Panc1 (cell line): ENCODE measurements around the gene SCAF4. TPM values are rescaled to one million over a fixed set of nuclear protein-coding genes. Genes with fewer than 3 reads are reported as not detected.

Experiments
- ATAC-seq: fragments of 200-7000 bp; cut with Tn5 transposase; 2 replicates; pipeline ENCODE4 v1.9.1; 2020; ENCODE audit warnings: mild to moderate bottlenecking, moderate library complexity
- BruUV-seq: library from RNA; stranded (reverse); fragments of 400-500 nt; replicated peaks from 2 replicates; lab custom pipeline; 2021; lab: Mats Ljungman, UMichigan
- CTCF ChIA-PET: fragments of 300-600 bp; sonication (Branson Sonifier 250); formaldehyde crosslinking; loops from one replicate; lab custom pipeline; 2022; ENCODE audit warnings: antibody characterized with exemption; lab: Charles Lee
- POLR2A ChIA-PET: fragments of 300-600 bp; sonication (Branson Sonifier 250); formaldehyde crosslinking; loops from one replicate; lab custom pipeline; 2022; ENCODE audit warnings: antibody characterized with exemption; lab: Charles Lee
- DNase-seq: peaks from one replicate; pipeline ENCODE4 v3.0.0-alpha.2; 2010; ENCODE audit warnings: low read depth, low spot score
- H3K27ac ChIP-seq: 2 replicates; pipeline ENCODE4 v1.5.1; 2011; ENCODE audit warnings: mild to moderate bottlenecking, low read length, inconsistent platforms
- H3K27me3 ChIP-seq: fragments of 200-500 bp; sonication (Bioruptor generic); 2 replicates; pipeline ENCODE4 v1.6.0; 2014; ENCODE audit warnings: low read length, inconsistent platforms; ENCODE audit not compliant: control insufficient read depth, insufficient read depth
- H3K36me3 ChIP-seq: fragments of 200-500 bp; sonication (Bioruptor generic); 2 replicates; pipeline ENCODE4 v1.5.1; 2014; ENCODE audit warnings: inconsistent platforms, mild to moderate bottlenecking, low read length, moderate library complexity; ENCODE audit not compliant: control insufficient read depth, insufficient read depth
- H3K4me1 ChIP-seq: 2 replicates; pipeline ENCODE4 v1.5.1; 2011; ENCODE audit warnings: inconsistent platforms, mild to moderate bottlenecking, low read length, moderate library complexity; ENCODE audit not compliant: control insufficient read depth, insufficient read depth
- H3K4me3 ChIP-seq, 2 experiments: 2 replicates each; pipeline ENCODE4 v1.5.1; 2011 to 2012; ENCODE audit warnings: low read depth in 2 of 2, low read length in 2 of 2, mild to moderate bottlenecking in 2 of 2, inconsistent platforms in 1 of 2, moderate library complexity in 1 of 2
- H3K9me3 ChIP-seq: fragments of 200-500 bp; sonication (Bioruptor generic); 2 replicates; pipeline ENCODE4 v1.5.1; 2014; ENCODE audit warnings: low read depth, mild to moderate bottlenecking, inconsistent platforms, low read length, moderate library complexity; ENCODE audit not compliant: control insufficient read depth, insufficient read depth
- CTCF ChIP-seq: fragments of 450-650 bp; IDR thresholded peaks from 2 replicates; pipeline ENCODE4 v1.5.1; 2017; ENCODE audit warnings: mild to moderate bottlenecking
- POLR2AphosphoS5 ChIP-seq: IDR thresholded peaks from 2 replicates; pipeline ENCODE4 v1.6.1; 2012; ENCODE audit warnings: mild to moderate bottlenecking, low read depth, low read length, moderate library complexity
- REST ChIP-seq, 2 experiments: IDR thresholded peaks; 2 replicates each; pipeline ENCODE4 v1.6.1; 2011 to 2012; ENCODE audit warnings: low read depth in 2 of 2, control low read depth in 1 of 2, low read length in 1 of 2, mild to moderate bottlenecking in 1 of 2, moderate library complexity in 1 of 2; ENCODE audit not compliant: insufficient read depth in 1 of 2
- SIN3A ChIP-seq: IDR thresholded peaks from 2 replicates; pipeline ENCODE4 v1.6.1; 2012; ENCODE audit warnings: low read depth, mild to moderate bottlenecking, low read length, moderate library complexity, borderline replicate concordance; ENCODE audit not compliant: insufficient read depth
- TCF7L2 ChIP-seq: IDR thresholded peaks from 2 replicates; pipeline ENCODE4 v1.6.1; 2011; ENCODE audit warnings: mild to moderate bottlenecking, low read depth, low read length, inconsistent platforms
- in situ Hi-C: cut with HindIII; loops from 2 replicates; pipeline ENCODE4 v1.10.0; 2016; ENCODE audit warnings: low sequenced_read_pairs, low pct_unique_long_range_greater_than_20kb
- intact Hi-C: fragments of 100-400 bp; cut with micrococcal nuclease; formaldehyde crosslinking; loops from one replicate; pipeline ENCODE4 v1.10.0; 2022; ENCODE audit not compliant: unreplicated experiment
- total RNA-seq: library from RNA; stranded (reverse); gene quantifications from one replicate; pipeline ENCODE4 v1.2.1, GENCODE V29; 2021; ENCODE audit not compliant: unreplicated experiment

SCAF4 gene
- total RNA-seq, 1 experiment from 2014 or later = 28.4 TPM

- DNase-seq (no peak), ATAC-seq (no peak)
- Histone ChIP-seq H3K36me3 (peaks cover 3% of the 10 kb centered on the region; the same call in 1 of the 2 replicates), H3K4me1 (peaks cover 22% of the 10 kb centered on the region), H3K27me3 (no peaks in the 10 kb centered on the region), H3K4me3 (no peak overlapping the region), H3K27ac (no peak overlapping the region), H3K9me3 (no peaks in the 10 kb centered on the region)
- in situ Hi-C loops = no loop called here
- ChIA-PET CTCF (no interaction called here), POLR2A (interaction anchor here (0.6 kb wide), 1 partner anchor 540 kb away, joined by 3 read pairs; no protein-coding TSS in a partner anchor)
- no peak for TF ChIP-seq TCF7L2
- TF ChIP-seq POLR2AphosphoS5 = no peak
- no peak for TF ChIP-seq REST (IDR thresholded peaks at IDR 0.05; ENCODE audit: insufficient read depth in 1 of 2, low read depth in 2 of 2, low read length in 1 of 2)
- no peak for TF ChIP-seq CTCF
- no peak for TF ChIP-seq SIN3A
- intact Hi-C loops = no loop called here
- no TSS peak for BruUV-seq
Observed at GRCh38 chr21:31727181-31727580, 4.7 kb downstream of the SCAF4 start.

GRCh38 chr21:31726407-31726806 lies 5.5 kb downstream of the SCAF4 start:
- Histone ChIP-seq H3K36me3 (peaks cover 3% of the 10 kb centered on the region; the same call in 1 of the 2 replicates), H3K27ac (no peak overlapping the region), H3K27me3 (no peaks in the 10 kb centered on the region), H3K9me3 (no peaks in the 10 kb centered on the region), H3K4me1 (peaks cover 22% of the 10 kb centered on the region), H3K4me3 (no peak overlapping the region)
- TF ChIP-seq TCF7L2 = no peak
- no peak for TF ChIP-seq POLR2AphosphoS5
- no peak for TF ChIP-seq CTCF
- TF ChIP-seq SIN3A = no peak
- no peak for TF ChIP-seq REST (IDR thresholded peaks at IDR 0.05; ENCODE audit: insufficient read depth in 1 of 2, low read depth in 2 of 2, low read length in 1 of 2)
- in situ Hi-C loops (no loop called here), intact Hi-C loops (no loop called here)
- DNase-seq (no peak), ATAC-seq (no peak)
- POLR2A ChIA-PET = interaction anchor here (0.6 kb wide), 1 partner anchor 541 kb away, joined by 3 read pairs; no protein-coding TSS in a partner anchor
- CTCF ChIA-PET = no interaction called here
- BruUV-seq = no TSS peak
